GM19240 (cell line): ENCODE measurements around the gene GSPT2.
"Not testable (repeated sequence)": the region's sequence is repeated elsewhere in the genome, so short reads cannot be mapped to it uniquely, and the experiment has no call there.

Source experiments
- DNase-seq: peaks from one replicate; pipeline ENCODE4 v3.0.0; 2011; ENCODE audit warnings: low spot score; ENCODE audit not compliant: insufficient read length

The GSPT2 gene

GRCh38 chrX:51743179-51743957 is at the start of gene GSPT2:
TSS of gene GSPT2 (plus strand) at chrX:51743442. CDS start at chrX:51743627, 185 bp downstream.
- peak; percentile 35 for DNase-seq

- no peak for DNase-seq
Measured at GRCh38 chrX:51694254-51694653, 49.0 kb upstream of the GSPT2 start.

- DNase-seq = no peak
Measured at GRCh38 chrX:51697397-51697796, 45.8 kb upstream of the GSPT2 start.

- DNase-seq = not testable (repeated sequence)
Measured at GRCh38 chrX:51710277-51711164, 32.7 kb upstream of the GSPT2 start, which contains the start of gene CENPVL1. TSS of gene CENPVL1 (plus strand) at chrX:51710512. CDS start at chrX:51710512, 0 bp downstream.

- DNase-seq = not testable (repeated sequence)
Measured at GRCh38 chrX:51712943-51713647, 30.1 kb upstream of the GSPT2 start.

- no peak for DNase-seq
Measured at GRCh38 chrX:51728202-51728601, 15.0 kb upstream of the GSPT2 start.

- no peak for DNase-seq
Measured at GRCh38 chrX:51737091-51737490, 6.2 kb upstream of the GSPT2 start.

GRCh38 chrX:51742586-51742985 is 656 bp upstream of the GSPT2 start:
- no peak for DNase-seq

- DNase-seq = no peak
Measured at GRCh38 chrX:51747671-51748070, 4.4 kb downstream of the GSPT2 start.

GRCh38 chrX:51759055-51759839 is 16.0 kb downstream of the GSPT2 start:
- no peak for DNase-seq

- no peak for DNase-seq
Measured at GRCh38 chrX:51760657-51761056, 17.4 kb downstream of the GSPT2 start.

- DNase-seq = no peak
Measured at GRCh38 chrX:51766546-51766945, 23.3 kb downstream of the GSPT2 start.

GRCh38 chrX:51776851-51777250 is 33.6 kb downstream of the GSPT2 start:
- DNase-seq = no peak

- DNase-seq = no peak
Measured at GRCh38 chrX:51779306-51779705, 36.1 kb downstream of the GSPT2 start.

GRCh38 chrX:51795136-51795535 is 51.9 kb downstream of the GSPT2 start:
- DNase-seq = no peak
